H1 (cell line): Measurements from ENCODE around the gene STX16. TPM values are rescaled to one million over a fixed set of nuclear protein-coding genes. Genes with fewer than 3 reads are reported as not detected.
A peak's percentile ranks its signal among the peaks of the same experiment; 100 is the strongest.

Source experiments
- CTCF ChIA-PET: fragments of 300-600 bp; sonication (Branson Sonifier 250); formaldehyde crosslinking; loops from one replicate; lab custom pipeline; 2021; ENCODE audit not compliant: partially characterized antibody; lab: Charles Lee
- POLR2A ChIA-PET: fragments of 300-600 bp; sonication (Branson Sonifier 250); formaldehyde crosslinking; loops from one replicate; lab custom pipeline; 2021; ENCODE audit warnings: inconsistent platforms; ENCODE audit not compliant: partially characterized antibody; lab: Charles Lee
- DNase-seq, 2 experiments: peaks; one replicate each; pipeline versions ENCODE4 v3.0.0 to v3.0.0-alpha.2; 2010 to 2022; ENCODE audit warnings: low spot score in 2 of 2, low read depth in 1 of 2, mixed read lengths in 1 of 2
- FAIRE-seq: peaks from 2 replicates; lab custom pipeline; 2011; peaks lifted over from hg19 to GRCh38; lab: Jason Lieb, UNC
- H2AFZ ChIP-seq: 2 replicates; pipeline ENCODE4 v1.8.1; 2012; ENCODE audit warnings: low read length, inconsistent platforms
- H2AK5ac ChIP-seq: 2 replicates; pipeline ENCODE4 v1.6.1; 2013; ENCODE audit warnings: low read depth, low read length
- H2BK120ac ChIP-seq: replicated peaks from 2 replicates; pipeline ENCODE3; 2013; ENCODE audit warnings: low read depth, low read length, inconsistent platforms
- H2BK12ac ChIP-seq: 2 replicates; pipeline ENCODE4 v1.6.1; 2013; ENCODE audit warnings: low read depth, low read length
- H2BK15ac ChIP-seq: 2 replicates; pipeline ENCODE4 v1.6.1; 2013; ENCODE audit warnings: low read length
- H2BK20ac ChIP-seq: 2 replicates; pipeline ENCODE4 v1.6.1; 2013; ENCODE audit warnings: low read length
- H2BK5ac ChIP-seq: 2 replicates; pipeline ENCODE4 v1.6.1; 2013; ENCODE audit warnings: low read depth, low read length
- H3K14ac ChIP-seq: 2 replicates; pipeline ENCODE4 v1.6.1; 2013; ENCODE audit warnings: inconsistent platforms; ENCODE audit not compliant: insufficient read length
- H3K18ac ChIP-seq: 2 replicates; pipeline ENCODE4 v1.6.1; 2013; ENCODE audit warnings: low read length; ENCODE audit errors: extremely low read depth
- H3K23ac ChIP-seq: 2 replicates; pipeline ENCODE4 v1.6.1; 2013; ENCODE audit warnings: inconsistent platforms; ENCODE audit not compliant: insufficient read length
- H3K23me2 ChIP-seq: 2 replicates; pipeline ENCODE4 v1.6.1; 2013; ENCODE audit warnings: low read depth, low read length
- H3K27ac ChIP-seq: 2 replicates; pipeline ENCODE4 v1.6.1; 2011; ENCODE audit warnings: low read depth, low read length, inconsistent platforms
- H3K27me3 ChIP-seq, 4 experiments: replicated peaks in 1 of 4; 1 replicate in 1 of 4; 2 replicates in 3 of 4; pipeline versions ENCODE4 v1.6.1 to v1.8.1; 2011 to 2013; ENCODE audit warnings: low read length in 3 of 4, mild to moderate bottlenecking in 3 of 4, inconsistent platforms in 2 of 4, mixed read lengths in 2 of 4, moderate library complexity in 1 of 4; ENCODE audit not compliant: control insufficient read depth in 3 of 4, insufficient read depth in 3 of 4; ENCODE audit errors: extremely low read depth in 1 of 4
- H3K36me3 ChIP-seq, 4 experiments: 2 replicates each; pipeline versions ENCODE4 v1.6.1 to v1.8.1; 2011 to 2013; ENCODE audit warnings: mild to moderate bottlenecking in 4 of 4, low read length in 3 of 4, moderate library complexity in 2 of 4, control low read depth in 1 of 4, inconsistent platforms in 1 of 4; ENCODE audit not compliant: insufficient read depth in 4 of 4, control insufficient read depth in 2 of 4
- H3K4ac ChIP-seq: replicated peaks from 2 replicates; pipeline ENCODE3; 2013; ENCODE audit warnings: low read length, low read depth, mixed read lengths, inconsistent platforms; ENCODE audit not compliant: insufficient read length
- H3K4me1 ChIP-seq, 4 experiments: replicated peaks in 1 of 4; 1 replicate in 1 of 4; 2 replicates in 3 of 4; pipeline versions ENCODE4 v1.6.1 to v1.8.1; 2011 to 2013; ENCODE audit warnings: low read length in 3 of 4, inconsistent platforms in 2 of 4, mixed read lengths in 1 of 4; ENCODE audit not compliant: insufficient read depth in 4 of 4, control insufficient read depth in 3 of 4
- H3K4me2 ChIP-seq, 2 experiments: 2 replicates each; pipeline versions ENCODE4 v1.6.1 to v1.8.1; 2011 to 2013; ENCODE audit warnings: low read depth in 2 of 2, low read length in 2 of 2, control low read depth in 1 of 2, inconsistent platforms in 1 of 2, mild to moderate bottlenecking in 1 of 2; ENCODE audit not compliant: insufficient read depth in 1 of 2
- H3K4me3 ChIP-seq, 4 experiments: fragments of 200-600, 300-600 bp in 1 of 4; sonication (generic), shearing (Covaris generic), sonication (Bioruptor Twin) in 1 of 4; 2 replicates each; pipeline versions ENCODE4 v1.5.1 to v1.8.1; 2011 to 2016; ENCODE audit warnings: low read length in 4 of 4, low read depth in 3 of 4, control low read depth in 2 of 4, inconsistent platforms in 2 of 4, mild to moderate bottlenecking in 2 of 4, mixed read lengths in 1 of 4, moderate library complexity in 1 of 4; ENCODE audit not compliant: insufficient read depth in 2 of 4; ENCODE audit errors: extremely low read depth in 1 of 4
- H3K56ac ChIP-seq: replicated peaks from 2 replicates; pipeline ENCODE3; 2013; ENCODE audit warnings: low read depth, mild to moderate bottlenecking, mixed read lengths, low read length, inconsistent platforms; ENCODE audit not compliant: insufficient read length
- H3K79me1 ChIP-seq: 2 replicates; pipeline ENCODE4 v1.6.1; 2013; ENCODE audit warnings: low read depth, low read length, control low read depth
- H3K79me2 ChIP-seq, 2 experiments: 2 replicates each; pipeline versions ENCODE4 v1.6.1 to v1.8.1; 2012 to 2013; ENCODE audit warnings: low read length in 2 of 2, mild to moderate bottlenecking in 2 of 2, inconsistent platforms in 1 of 2; ENCODE audit not compliant: insufficient read depth in 2 of 2, control insufficient read depth in 1 of 2
- H3K9ac ChIP-seq, 4 experiments: replicated peaks in 1 of 4; 1 replicate in 1 of 4; 2 replicates in 3 of 4; pipeline versions ENCODE4 v1.6.1 to v1.8.1; 2011 to 2013; ENCODE audit warnings: low read depth in 3 of 4, low read length in 3 of 4, control low read depth in 2 of 4, mild to moderate bottlenecking in 2 of 4, moderate library complexity in 2 of 4, inconsistent platforms in 1 of 4; ENCODE audit errors: extremely low read depth in 1 of 4
- H3K9me3 ChIP-seq, 2 experiments: 2 replicates each; pipeline versions ENCODE4 v1.6.1 to v1.8.1; 2012 to 2013; ENCODE audit warnings: mild to moderate bottlenecking in 2 of 2, moderate library complexity in 2 of 2, control low read depth in 1 of 2, inconsistent platforms in 1 of 2, low read depth in 1 of 2, low read length in 1 of 2, mixed read lengths in 1 of 2; ENCODE audit not compliant: insufficient read depth in 2 of 2
- H4K20me1 ChIP-seq, 2 experiments: replicated peaks in 1 of 2; 2 replicates each; pipeline versions ENCODE3 to v1.8.1; 2011 to 2013; ENCODE audit warnings: inconsistent platforms in 2 of 2, low read length in 2 of 2, mild to moderate bottlenecking in 1 of 2; ENCODE audit not compliant: insufficient read depth in 2 of 2, control insufficient read depth in 1 of 2
- H4K5ac ChIP-seq: 2 replicates; pipeline ENCODE4 v1.6.1; 2013; ENCODE audit warnings: low read length, low read depth, mixed read lengths, inconsistent platforms; ENCODE audit not compliant: insufficient read length
- H4K8ac ChIP-seq: 2 replicates; pipeline ENCODE4 v1.8.0; 2013; ENCODE audit warnings: mild to moderate bottlenecking, moderate library complexity, low read length, inconsistent platforms; ENCODE audit not compliant: insufficient read depth; ENCODE audit errors: extremely low read depth
- H4K91ac ChIP-seq: replicated peaks from 2 replicates; pipeline ENCODE3; 2013; ENCODE audit warnings: low read length, mixed read lengths, inconsistent platforms; ENCODE audit not compliant: insufficient read length
- BCL11A ChIP-seq, 2 experiments: IDR thresholded peaks; one replicate each; pipeline ENCODE4 v1.6.1; 2011; ENCODE audit warnings: low read depth in 2 of 2, low read length in 2 of 2, mild to moderate bottlenecking in 2 of 2
- CREB1 ChIP-seq: IDR thresholded peaks from 2 replicates; pipeline ENCODE4 v1.6.1; 2012; ENCODE audit warnings: inconsistent platforms
- NRF1 ChIP-seq: IDR thresholded peaks from 2 replicates; pipeline ENCODE4 v1.6.1; 2011; ENCODE audit warnings: mild to moderate bottlenecking, low read depth, low read length, improper control_type of control experiment
- POLR2AphosphoS5 ChIP-seq: IDR thresholded peaks from 2 replicates; pipeline ENCODE4 v1.6.1; 2011; ENCODE audit warnings: low read depth, low read length
- SIX5 ChIP-seq: IDR thresholded peaks from 2 replicates; pipeline ENCODE4 v1.6.1; 2011; ENCODE audit warnings: mild to moderate bottlenecking, low read depth, low read length
- SRF ChIP-seq: IDR thresholded peaks from 2 replicates; pipeline ENCODE4 v1.6.1; 2011; ENCODE audit warnings: mild to moderate bottlenecking, low read depth, low read length, moderate library complexity
- WGBS, 2 experiments: shearing (Covaris generic) in 1 of 2; methylation state at CpG; one replicate each; pipeline versions ENCODE4 v1.1.6 to v1.1.7; 2013 to 2015; ENCODE audit warnings: low lambda C conversion rate in 2 of 2, mixed read lengths in 2 of 2, inconsistent platforms in 1 of 2, low coverage in 1 of 2, missing lambda C conversion rate in 1 of 2; ENCODE audit not compliant: insufficient replicate concordance in 2 of 2, insufficient coverage in 1 of 2, insufficient read length in 1 of 2; ENCODE audit errors: extremely low coverage in 1 of 2, missing lambda C conversion rate in 1 of 2; 5-methylcytosine and 5-hydroxymethylcytosine counted together
- polyA plus RNA-seq, 7 experiments: library from polyadenylated mRNA; depleted of rRNA in 3 of 7; stranded (reverse) in 5 of 7; unstranded in 2 of 7; fragments of >200 nt in 5 of 7; fragments of 200-250 nt in 2 of 7; gene quantifications; 1 replicate in 5 of 7; 2 replicates in 1 of 7; 4 replicates in 1 of 7; pipeline versions ENCODE4 v1.2.1 to v1.2.3, GENCODE V29; 2011 to 2013; ENCODE audit warnings: missing spikeins in 2 of 7, mixed read lengths in 2 of 7
- total RNA-seq: library from RNA; stranded (reverse); fragmentation: NEBNext Ultra II Directional; extraction: Animal tissue kit (Norgen Biotek cat#: 25700); gene quantifications from 2 replicates; pipeline ENCODE4 v1.2.1, GENCODE V29; 2021
- TF ChIP-seq, protein P1 (sequence below): IDR thresholded peaks from 2 replicates; pipeline ENCODE4 v1.6.1; 2012; ENCODE audit warnings: low read length, inconsistent platforms

The STX16 gene
- total and polyA plus RNA-seq, 2 of the 8 experiments (the other 6 are each of a cell fraction or from before 2014, with no cell fraction given), result 45.2 to 61.6 TPM

DNA sequence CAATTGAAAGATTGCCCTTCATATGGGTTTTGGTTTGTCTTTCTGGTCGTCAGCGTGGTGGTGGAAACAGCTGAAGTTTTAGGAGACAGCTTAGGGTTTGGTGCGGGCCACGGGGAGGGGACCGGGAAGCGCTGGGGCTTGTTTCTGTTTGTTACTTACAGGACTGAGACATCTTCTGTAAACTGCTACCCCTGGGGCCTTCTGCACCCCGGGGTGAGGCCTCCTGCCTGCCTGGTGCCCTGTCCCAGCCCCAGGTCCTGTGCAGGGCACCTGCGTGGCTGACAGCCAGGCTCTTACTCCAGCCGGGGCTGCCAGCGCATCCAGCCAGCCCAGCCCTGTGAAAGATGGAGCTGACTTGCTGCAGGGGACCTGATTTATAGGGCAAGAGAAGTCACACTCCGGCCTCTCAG is 64.3 kb downstream of the STX16 start:
- DNase-seq (no peak), FAIRE-seq (no peak)
- no peaks in the 10 kb centered on the region for H3K9me3 ChIP-seq
- H3K9ac ChIP-seq, result no peak overlapping the region
- no peak overlapping the region for H2AFZ ChIP-seq
- H4K8ac ChIP-seq, result 0 out of 2 replicates have a peak overlapping the region, but pooled peaks have one; percentile 44
- ChIA-PET POLR2A (interaction anchor here (0.5 to 10.9 kb wide), 5 partner anchors 14 to 93 kb away, joined by 3 to 188 read pairs (median 5); partner anchors contain the start of gene STX16), CTCF (interaction anchor here (0.9 to 1.7 kb wide), 2 partner anchors 12 to 136 kb away, joined by 3 to 4 read pairs; partner anchors contain the start of gene GNAS)
- H4K91ac ChIP-seq, result no peak overlapping the region
- 85% methylated on average over 11 of the region's 11 CpGs; no CpG with 5 or more reads in 1 of the 2 experiments for WGBS, 2 experiments
- H3K27me3 ChIP-seq, result no peaks in the 10 kb centered on the region
- peaks cover 0 to 4% (median 0%) of the 10 kb centered on the region in 4 experiments; a peak in 2 of 7 replicates for H3K4me1 ChIP-seq
- H3K14ac ChIP-seq, result no peak overlapping the region
- H3K79me2 ChIP-seq, result no peaks in the 10 kb centered on the region
- H3K23ac ChIP-seq, result no peak overlapping the region
- no peak overlapping the region for H3K18ac ChIP-seq
- TF ChIP-seq NRF1 (no peak), BCL11A (IDR thresholded peaks at IDR 0.05; ENCODE audit: low read depth in 2 of 2, low read length in 2 of 2) (no peak), SIX5 (no peak), POLR2AphosphoS5 (no peak), SRF (no peak), CREB1 (no peak)
- TF ChIP-seq, protein P1, sequence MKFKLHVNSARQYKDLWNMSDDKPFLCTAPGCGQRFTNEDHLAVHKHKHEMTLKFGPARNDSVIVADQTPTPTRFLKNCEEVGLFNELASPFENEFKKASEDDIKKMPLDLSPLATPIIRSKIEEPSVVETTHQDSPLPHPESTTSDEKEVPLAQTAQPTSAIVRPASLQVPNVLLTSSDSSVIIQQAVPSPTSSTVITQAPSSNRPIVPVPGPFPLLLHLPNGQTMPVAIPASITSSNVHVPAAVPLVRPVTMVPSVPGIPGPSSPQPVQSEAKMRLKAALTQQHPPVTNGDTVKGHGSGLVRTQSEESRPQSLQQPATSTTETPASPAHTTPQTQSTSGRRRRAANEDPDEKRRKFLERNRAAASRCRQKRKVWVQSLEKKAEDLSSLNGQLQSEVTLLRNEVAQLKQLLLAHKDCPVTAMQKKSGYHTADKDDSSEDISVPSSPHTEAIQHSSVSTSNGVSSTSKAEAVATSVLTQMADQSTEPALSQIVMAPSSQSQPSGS, result no peak
- no peak overlapping the region for H2BK12ac ChIP-seq
- H2BK20ac ChIP-seq, result no peak overlapping the region
- H4K20me1 ChIP-seq, result no peaks in the 10 kb centered on the region
- H2BK15ac ChIP-seq, result no peak overlapping the region
- no peaks in the 10 kb centered on the region for H3K23me2 ChIP-seq
- H4K5ac ChIP-seq, result no peak overlapping the region
- no peak overlapping the region for H2BK120ac ChIP-seq
- no peak overlapping the region for H3K4ac ChIP-seq
- no peak overlapping the region for H3K4me3 ChIP-seq
- peak overlapping the region; percentile 66 for H2BK5ac ChIP-seq
- H2AK5ac ChIP-seq, result no peak overlapping the region
- H3K79me1 ChIP-seq, result no peaks in the 10 kb centered on the region
- no peak overlapping the region for H3K56ac ChIP-seq
- H3K4me2 ChIP-seq, result no peak overlapping the region
- no peak overlapping the region for H3K27ac ChIP-seq
- no peaks in the 10 kb centered on the region for H3K36me3 ChIP-seq
